GM23248 (cell line): ENCODE measurements around the gene ALDH1L1. TPM values are rescaled to one million over a fixed set of nuclear protein-coding genes. Genes with fewer than 3 reads are reported as not detected.

ENCODE experiments used
- DNase-seq: peaks from one replicate; pipeline ENCODE4 v3.0.0-alpha.2; 2015
- H2AFZ ChIP-seq: fragments of 200-600 bp; sonication (generic); 2 replicates; pipeline ENCODE4 v1.6.1; 2016; ENCODE audit warnings: antibody characterized with exemption
- H3F3A ChIP-seq: fragments of 200-600 bp; sonication (generic); 2 replicates; pipeline ENCODE4 v1.6.1; 2016; ENCODE audit warnings: mild to moderate bottlenecking, antibody characterized with exemption, mixed run types; ENCODE audit not compliant: insufficient read depth
- H3K27ac ChIP-seq: fragments of 200-600 bp; sonication (generic); 2 replicates; pipeline ENCODE4 v1.5.1; 2016; ENCODE audit warnings: mild to moderate bottlenecking
- H3K27me3 ChIP-seq: fragments of 200-600 bp; sonication (generic); replicated peaks from 2 replicates; pipeline ENCODE4 v1.6.1; 2016; ENCODE audit warnings: mild to moderate bottlenecking; ENCODE audit not compliant: insufficient read depth
- H3K36me3 ChIP-seq: fragments of 200-600 bp; sonication (generic); 2 replicates; pipeline ENCODE4 v1.6.1; 2016; ENCODE audit warnings: low read depth, mild to moderate bottlenecking
- H3K4me1 ChIP-seq: fragments of 200-600 bp; sonication (generic); 2 replicates; pipeline ENCODE4 v1.6.1; 2016; ENCODE audit warnings: mild to moderate bottlenecking; ENCODE audit not compliant: insufficient read depth
- H3K4me2 ChIP-seq: fragments of 200-600 bp; sonication (generic); one replicate; pipeline ENCODE4 v1.6.1; 2016; ENCODE audit warnings: mild to moderate bottlenecking; ENCODE audit not compliant: unreplicated experiment
- H3K4me3 ChIP-seq: fragments of 200-600 bp; sonication (generic); 2 replicates; pipeline ENCODE4 v1.5.1; 2016; ENCODE audit warnings: mild to moderate bottlenecking
- H3K79me2 ChIP-seq: fragments of 200-600 bp; sonication (generic); 2 replicates; pipeline ENCODE4 v1.6.1; 2016; ENCODE audit warnings: mild to moderate bottlenecking; ENCODE audit not compliant: insufficient read depth
- H3K9ac ChIP-seq: fragments of 200-600 bp; sonication (generic); 2 replicates; pipeline ENCODE4 v1.6.1; 2016; ENCODE audit warnings: mild to moderate bottlenecking
- H3K9me2 ChIP-seq: fragments of 200-600 bp; sonication (generic); 2 replicates; pipeline ENCODE4 v1.6.1; 2016; ENCODE audit warnings: mixed run types, mild to moderate bottlenecking, moderate library complexity; ENCODE audit not compliant: insufficient read depth
- H3K9me3 ChIP-seq: fragments of 200-600 bp; sonication (generic); one replicate; pipeline ENCODE4 v1.6.1; 2017; ENCODE audit warnings: low read depth
- H4K20me1 ChIP-seq: fragments of 200-600 bp; sonication (generic); 2 replicates; pipeline ENCODE4 v1.6.0; 2016; ENCODE audit not compliant: insufficient read depth
- EZH2 ChIP-seq: fragments of 200-600 bp; sonication (generic); IDR thresholded peaks from 2 replicates; pipeline ENCODE4 v1.6.1; 2018; ENCODE audit warnings: antibody characterized with exemption, mild to moderate bottlenecking; ENCODE audit not compliant: insufficient read depth, poor library complexity, severe bottlenecking
- EZH2phosphoT487 ChIP-seq: fragments of 200-600 bp; sonication (generic); IDR thresholded peaks from 2 replicates; pipeline ENCODE4 v1.6.1; 2018; ENCODE audit warnings: antibody characterized with exemption, moderate library complexity, mild to moderate bottlenecking, low read depth; ENCODE audit not compliant: insufficient read depth
- WGBS, 2 experiments: methylation state at CpG; one replicate each; pipeline ENCODE4 v1.1.6; 2015 to 2017; ENCODE audit warnings: low lambda C conversion rate in 2 of 2, low coverage in 1 of 2; ENCODE audit errors: missing lambda C conversion rate in 2 of 2; 5-methylcytosine and 5-hydroxymethylcytosine counted together
- in situ Hi-C: fragments of 300-500 bp; cut with MboI; formaldehyde crosslinking; loops from 2 replicates; pipeline ENCODE4 v1.15.0; 2020
- polyA plus RNA-seq: library from polyadenylated mRNA; unstranded; fragments of >200 nt; fragmentation: Nextera tagmentation; extraction: Ambion mirVana; gene quantifications from 2 replicates; pipeline ENCODE4 v1.2.1, GENCODE V29; 2016
- total RNA-seq: library from RNA; depleted of rRNA; stranded (reverse); fragments of >200 nt; shearing (Covaris generic); gene quantifications from 2 replicates; pipeline ENCODE4 v1.2.3, GENCODE V29; 2014

Gene ALDH1L1
- total and polyA plus RNA-seq, 2 experiments from 2014 or later: not detected

DNA sequence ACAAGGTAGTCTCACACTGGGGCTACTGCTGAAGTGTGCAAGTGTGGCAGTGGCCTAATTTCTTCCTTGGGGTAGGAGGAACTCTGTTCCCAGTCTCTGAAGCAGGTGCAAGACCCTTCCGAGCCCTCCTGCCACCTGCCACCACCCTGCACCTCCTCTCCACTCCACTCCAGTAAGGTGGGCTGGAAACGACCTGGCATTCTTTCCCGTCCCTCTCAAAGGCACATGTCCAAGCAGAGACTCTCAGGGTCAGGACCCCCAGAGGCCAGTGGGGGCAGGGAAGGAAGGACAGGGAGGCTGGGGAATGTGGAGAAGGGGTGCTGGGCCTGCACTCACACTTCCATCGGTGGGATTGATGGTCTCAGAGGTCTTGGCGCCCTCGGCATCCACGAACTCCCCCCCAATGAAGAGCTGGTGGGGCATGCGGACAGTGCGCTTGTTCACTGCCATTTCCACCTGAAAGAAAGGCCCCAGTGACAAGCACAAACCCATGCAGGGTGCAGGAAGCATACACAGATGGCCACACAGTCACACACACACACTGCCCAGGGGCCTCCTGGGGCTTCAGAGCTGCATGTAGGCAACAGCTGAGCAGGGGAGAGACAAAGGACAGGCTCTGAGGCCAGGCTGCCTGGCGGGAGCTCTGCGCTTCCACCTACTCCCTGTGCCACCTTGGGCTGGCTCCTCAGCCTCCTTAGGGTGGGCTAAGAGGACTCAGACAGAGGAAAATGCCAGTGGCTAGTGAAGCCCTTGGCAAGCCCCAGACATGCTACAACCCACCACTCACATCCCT, 43.8 kb downstream of the ALDH1L1 start:
- DNase-seq: no peak
- in situ Hi-C loops: loop anchor here (10.0 kb wide), 1 partner anchor 258 kb away; the partner anchor contains the start of gene CFAP100

GRCh38 chr3:126135406-126136076, 44.8 kb downstream of the ALDH1L1 start:
- no peaks in the 10 kb centered on the region for H4K20me1 ChIP-seq
- H3F3A ChIP-seq: no peaks in the 10 kb centered on the region
- H3K9me2 ChIP-seq: no peaks in the 10 kb centered on the region
- no peak overlapping the region for H3K9ac ChIP-seq
- no peaks in the 10 kb centered on the region for H3K9me3 ChIP-seq
- H3K36me3 ChIP-seq: no peaks in the 10 kb centered on the region
- no peak overlapping the region for H3K4me2 ChIP-seq
- TF ChIP-seq EZH2 (no peak), EZH2phosphoT487 (no peak)
- H3K27me3 ChIP-seq: peaks cover 25% of the 10 kb centered on the region
- H3K4me1 ChIP-seq: no peaks in the 10 kb centered on the region
- no peak overlapping the region for H3K4me3 ChIP-seq
- in situ Hi-C loops: loop anchor here (10.0 kb wide), 1 partner anchor 259 kb away; the partner anchor contains the start of gene CFAP100
- H3K79me2 ChIP-seq: no peaks in the 10 kb centered on the region
- H2AFZ ChIP-seq: no peak overlapping the region
- H3K27ac ChIP-seq: no peak overlapping the region
- DNase-seq: no peak
- 79 to 89% methylated on average over 14 to 15 of the region's 15 CpGs for WGBS, 2 experiments

More for the DNA sequence above, 43.8 kb downstream of the ALDH1L1 start:
- H4K20me1 ChIP-seq: no peaks in the 10 kb centered on the region
- no peak overlapping the region for H3K9ac ChIP-seq
- no peaks in the 10 kb centered on the region for H3K9me2 ChIP-seq
- H2AFZ ChIP-seq: no peak overlapping the region
- peaks cover 34% of the 10 kb centered on the region for H3K27me3 ChIP-seq
- H3K4me1 ChIP-seq: no peaks in the 10 kb centered on the region
- no peaks in the 10 kb centered on the region for H3K9me3 ChIP-seq
- TF ChIP-seq EZH2phosphoT487 (no peak), EZH2 (no peak)
- no peak overlapping the region for H3K4me2 ChIP-seq
- no peak overlapping the region for H3K27ac ChIP-seq
- H3F3A ChIP-seq: no peaks in the 10 kb centered on the region
- 63 to 69% methylated on average over 10 to 11 of the region's 11 CpGs for WGBS, 2 experiments
- H3K4me3 ChIP-seq: no peak overlapping the region
- H3K36me3 ChIP-seq: no peaks in the 10 kb centered on the region
- H3K79me2 ChIP-seq: no peaks in the 10 kb centered on the region

DNA sequence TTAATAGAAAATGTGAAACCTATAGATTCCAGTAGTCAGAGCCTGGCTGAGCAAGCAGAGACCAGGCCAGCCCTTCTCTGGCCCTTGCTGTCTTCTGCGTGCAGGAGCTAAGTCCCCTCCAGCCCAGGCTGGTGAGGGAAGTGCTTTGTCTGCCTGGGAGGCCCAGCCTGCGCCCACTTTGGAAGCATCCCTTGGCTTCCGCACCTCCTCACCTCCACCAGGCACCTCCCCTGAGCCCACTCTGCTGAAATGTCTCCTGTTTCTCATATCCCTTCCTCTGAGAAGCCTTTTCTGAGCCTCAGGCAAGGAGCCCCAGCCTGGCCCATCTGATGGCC, 45.3 kb downstream of the ALDH1L1 start:
- Histone ChIP-seq H2AFZ (no peak overlapping the region), H3K9me3 (no peaks in the 10 kb centered on the region), H4K20me1 (no peaks in the 10 kb centered on the region), H3K4me2 (no peak overlapping the region), H3K36me3 (no peaks in the 10 kb centered on the region), H3K9me2 (no peaks in the 10 kb centered on the region), H3K27me3 (peaks cover 20% of the 10 kb centered on the region), H3K27ac (no peak overlapping the region), H3K4me1 (no peaks in the 10 kb centered on the region), H3K9ac (no peak overlapping the region), H3K4me3 (no peak overlapping the region), H3K79me2 (no peaks in the 10 kb centered on the region), H3F3A (no peaks in the 10 kb centered on the region)
- 71 to 73% methylated on average over 3 of the region's 3 CpGs for WGBS, 2 experiments
- TF ChIP-seq EZH2phosphoT487 (no peak), EZH2 (no peak)
- in situ Hi-C loops: loop anchor here (10.0 kb wide), 1 partner anchor 260 kb away; the partner anchor contains the start of gene CFAP100
- DNase-seq: no peak

- no peak overlapping the region for H2AFZ ChIP-seq
- no peak overlapping the region for H3K4me2 ChIP-seq
- no peak overlapping the region for H3K27ac ChIP-seq
- H3K9ac ChIP-seq: no peak overlapping the region
- peaks cover 13% of the 10 kb centered on the region for H3K27me3 ChIP-seq
- H3K4me3 ChIP-seq: no peak overlapping the region
- H3K9me2 ChIP-seq: no peaks in the 10 kb centered on the region
- H3K36me3 ChIP-seq: no peaks in the 10 kb centered on the region
- WGBS, 2 experiments: 27 to 33% methylated on average over 23 of the region's 23 CpGs
- no peaks in the 10 kb centered on the region for H3K9me3 ChIP-seq
- peak; percentile 68 for DNase-seq
- no peak for TF ChIP-seq EZH2
- no peak for TF ChIP-seq EZH2phosphoT487
- H3F3A ChIP-seq: no peaks in the 10 kb centered on the region
- H4K20me1 ChIP-seq: no peaks in the 10 kb centered on the region
- in situ Hi-C loops: loop anchor here (10.0 kb wide), 1 partner anchor 260 kb away; the partner anchor contains the start of gene CFAP100
- H3K79me2 ChIP-seq: no peaks in the 10 kb centered on the region
- no peaks in the 10 kb centered on the region for H3K4me1 ChIP-seq
These were observed 46.0 kb downstream of the ALDH1L1 start for GRCh38 chr3:126134219-126134975.
